Upper lobe of left lung (tissue), 4 donors: Measurements from ENCODE around the gene CTSH.

ENCODE experiments used
- EP300 ChIP-seq, 4 donors: sonication (generic); formaldehyde crosslinking; IDR thresholded peaks; one replicate each; pipeline ENCODE4 v1.5.1; 2017; ENCODE audit warnings: antibody characterized with exemption in 4 of 4, control low read depth in 2 of 4
- POLR2A ChIP-seq, 4 donors: fragments of 450-650 bp; IDR thresholded peaks; one replicate each; pipeline ENCODE4 v1.5.1; 2016 to 2017; ENCODE audit warnings: antibody characterized with exemption in 4 of 4, mild to moderate bottlenecking in 2 of 4
- POLR2AphosphoS5 ChIP-seq, 2 donors: sonication (generic); formaldehyde crosslinking; IDR thresholded peaks; one replicate each; pipeline ENCODE4 v1.5.1; 2017; ENCODE audit warnings: antibody characterized with exemption in 2 of 2
- TF ChIP-seq, protein P1 (sequence below), 6 experiments: fragments of 450-650 bp in 4 of 6; fragments of 200-600 bp in 2 of 6; sonication (generic) in 2 of 6; IDR thresholded peaks; one replicate each; pipeline ENCODE4 v1.5.1; 2016 to 2019; ENCODE audit warnings: antibody characterized with exemption in 6 of 6

DNA sequence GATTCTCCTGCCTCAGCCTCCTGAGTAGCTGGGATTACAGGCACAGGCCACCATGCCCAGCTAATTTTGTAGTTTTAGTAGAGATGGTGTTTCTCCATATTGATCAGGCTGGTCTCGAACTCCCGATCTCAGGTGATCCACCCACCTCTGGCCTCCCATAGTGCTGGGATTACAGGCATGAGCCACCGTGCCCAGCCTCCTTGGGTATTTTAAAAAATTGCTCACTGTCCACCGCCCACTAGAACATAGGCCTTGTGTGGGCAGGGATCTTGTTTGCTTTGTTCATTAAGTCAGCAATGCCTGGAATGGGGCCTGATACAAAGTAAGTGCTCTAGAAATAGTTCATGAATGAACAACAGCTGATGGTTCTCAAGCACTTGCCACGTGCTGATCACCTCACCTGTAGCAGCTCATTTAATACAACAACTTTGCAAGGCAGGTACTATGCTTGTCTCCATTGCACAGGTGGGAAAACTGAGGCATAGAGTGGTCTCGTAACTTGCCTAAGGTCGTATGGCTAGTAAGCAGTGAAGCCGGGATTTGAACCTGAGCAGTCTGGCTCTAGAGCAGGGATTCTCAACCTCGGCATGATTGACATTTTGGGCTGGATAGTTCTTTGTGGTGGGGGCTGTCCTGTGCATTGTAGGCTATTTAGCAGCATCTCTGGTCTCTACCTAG, 12.7 kb upstream of the CTSH start:
- TF ChIP-seq, protein P1, sequence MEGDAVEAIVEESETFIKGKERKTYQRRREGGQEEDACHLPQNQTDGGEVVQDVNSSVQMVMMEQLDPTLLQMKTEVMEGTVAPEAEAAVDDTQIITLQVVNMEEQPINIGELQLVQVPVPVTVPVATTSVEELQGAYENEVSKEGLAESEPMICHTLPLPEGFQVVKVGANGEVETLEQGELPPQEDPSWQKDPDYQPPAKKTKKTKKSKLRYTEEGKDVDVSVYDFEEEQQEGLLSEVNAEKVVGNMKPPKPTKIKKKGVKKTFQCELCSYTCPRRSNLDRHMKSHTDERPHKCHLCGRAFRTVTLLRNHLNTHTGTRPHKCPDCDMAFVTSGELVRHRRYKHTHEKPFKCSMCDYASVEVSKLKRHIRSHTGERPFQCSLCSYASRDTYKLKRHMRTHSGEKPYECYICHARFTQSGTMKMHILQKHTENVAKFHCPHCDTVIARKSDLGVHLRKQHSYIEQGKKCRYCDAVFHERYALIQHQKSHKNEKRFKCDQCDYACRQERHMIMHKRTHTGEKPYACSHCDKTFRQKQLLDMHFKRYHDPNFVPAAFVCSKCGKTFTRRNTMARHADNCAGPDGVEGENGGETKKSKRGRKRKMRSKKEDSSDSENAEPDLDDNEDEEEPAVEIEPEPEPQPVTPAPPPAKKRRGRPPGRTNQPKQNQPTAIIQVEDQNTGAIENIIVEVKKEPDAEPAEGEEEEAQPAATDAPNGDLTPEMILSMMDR (IDR thresholded peaks at IDR 0.05): no peak
- TF ChIP-seq POLR2A (IDR thresholded peaks at IDR 0.05) (no peak), POLR2AphosphoS5 (IDR thresholded peaks at IDR 0.05) (no peak), EP300 (IDR thresholded peaks at IDR 0.05) (no peak)
